GM04503 (cell line): Measurements from ENCODE around the gene NSRP1.
A peak's percentile ranks its signal among the peaks of the same experiment; 100 is the strongest.
"Not testable (repeated sequence)": the region's sequence is repeated elsewhere in the genome, so short reads cannot be mapped to it uniquely, and the experiment has no call there.

ENCODE experiments used
- DNase-seq: peaks from one replicate; pipeline ENCODE4 v3.0.0-alpha.2; 2012; ENCODE audit warnings: low read depth

Gene NSRP1

DNA sequence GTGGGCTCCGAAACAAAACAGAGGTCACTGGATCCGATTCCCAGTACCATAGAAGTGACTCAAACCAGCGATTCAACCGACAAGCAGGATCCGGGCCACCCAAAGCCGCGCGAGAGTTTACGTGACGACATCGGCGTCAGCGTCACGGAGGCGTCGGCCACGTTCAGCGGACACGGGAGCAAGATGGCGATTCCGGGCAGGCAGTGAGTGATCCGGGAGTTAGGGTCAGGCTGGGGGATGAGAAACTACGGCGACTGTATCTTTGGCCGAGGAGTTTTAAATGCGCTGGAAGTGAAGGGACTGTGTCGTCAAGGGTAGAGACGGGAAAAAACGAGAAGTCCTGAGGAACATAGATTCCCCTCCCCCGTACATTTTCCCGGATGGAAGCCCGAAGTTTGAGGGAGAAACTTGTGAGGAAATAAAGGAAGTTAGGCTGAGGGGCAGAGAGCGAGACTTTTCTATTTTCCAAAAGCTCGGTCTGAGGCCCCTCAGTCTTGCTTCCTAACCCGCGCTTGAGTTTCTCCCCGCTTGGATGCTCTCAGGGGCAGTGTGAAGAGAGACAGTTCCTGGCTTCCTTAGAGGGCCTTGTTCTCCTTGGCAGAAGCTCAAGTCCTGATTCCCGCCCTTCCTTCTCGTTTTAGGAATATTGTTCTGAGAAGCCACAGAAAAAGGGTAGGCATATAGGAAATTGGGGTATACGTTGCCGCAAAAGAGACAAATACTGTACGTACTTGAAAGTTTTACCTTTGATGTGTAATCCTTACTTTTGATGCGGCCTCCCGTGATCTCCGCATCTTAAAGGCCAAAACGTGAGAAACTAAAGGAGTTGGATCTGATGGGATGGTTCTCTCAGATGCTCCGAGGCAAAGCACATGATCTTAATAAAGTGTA, at the start of gene NSRP1:
Gene NSRP1 (plus strand): TSS at position 156 of the 891 bp plus-strand sequence. CDS start 28 bp downstream, at position 184.
- peak; percentile 74 for DNase-seq

DNA sequence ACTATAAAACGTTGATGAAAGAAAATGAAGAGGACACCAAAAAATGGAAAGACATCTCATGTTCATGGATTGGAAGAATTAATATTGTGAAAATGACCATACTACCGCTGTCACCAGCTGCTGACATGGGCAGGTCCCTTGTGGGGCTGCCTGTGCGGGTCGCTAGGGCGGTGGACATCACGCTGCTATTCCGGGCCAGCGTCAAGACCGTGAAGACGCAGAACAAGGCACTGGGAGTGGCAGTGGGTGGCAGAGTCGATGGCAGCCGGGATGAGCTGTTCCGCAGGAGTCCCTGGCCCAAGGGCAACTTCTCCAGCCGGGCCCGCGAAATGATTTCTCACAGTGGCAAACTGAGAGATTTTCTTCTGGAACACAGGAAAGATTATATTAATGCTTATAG, 48.2 kb upstream of the NSRP1 start:
- DNase-seq: no peak

GRCh38 chr17:30074254-30074653, 42.4 kb upstream of the NSRP1 start:
- DNase-seq: no peak

DNA sequence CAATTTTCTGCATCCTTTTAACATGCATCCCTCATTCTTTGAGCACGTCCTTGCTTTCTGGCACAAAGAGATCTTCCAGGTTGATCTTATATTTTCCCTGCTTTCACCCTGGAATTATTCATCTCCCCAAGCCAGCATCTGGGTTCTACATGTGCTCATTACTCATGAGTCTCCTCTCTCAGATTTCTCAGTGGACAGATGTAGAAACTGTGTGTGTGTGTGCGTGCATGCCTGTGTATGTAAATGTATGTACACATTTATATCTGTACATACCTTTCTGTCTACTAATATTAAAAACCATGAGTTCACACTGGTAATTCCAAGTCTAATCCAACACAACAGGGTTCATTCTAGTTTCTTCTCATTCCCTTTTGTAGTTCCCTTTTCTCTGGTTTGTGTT, 41.9 kb upstream of the NSRP1 start:
- no peak for DNase-seq

GRCh38 chr17:30082773-30083172, 33.8 kb upstream of the NSRP1 start:
- no peak for DNase-seq

DNA sequence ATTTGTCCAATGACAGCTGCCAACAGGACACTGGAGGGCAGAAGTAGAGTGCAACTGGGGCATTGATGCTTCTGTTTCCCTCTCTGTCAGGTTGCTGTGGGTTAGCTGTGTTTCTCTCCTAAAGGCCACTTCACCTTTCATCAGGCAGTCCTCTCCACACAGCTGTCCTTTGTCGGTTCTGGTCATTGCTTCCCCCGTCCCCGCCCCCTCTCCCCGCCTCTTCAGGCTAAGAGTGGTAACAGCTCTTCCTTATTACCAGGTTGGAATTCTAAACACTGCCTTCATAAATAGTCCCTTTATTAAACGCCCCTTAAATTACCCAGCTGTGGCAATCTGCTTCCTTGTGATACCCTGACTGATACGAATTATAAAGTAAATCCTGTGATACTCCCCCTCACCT, 31.8 kb upstream of the NSRP1 start:
- DNase-seq: no peak

DNA sequence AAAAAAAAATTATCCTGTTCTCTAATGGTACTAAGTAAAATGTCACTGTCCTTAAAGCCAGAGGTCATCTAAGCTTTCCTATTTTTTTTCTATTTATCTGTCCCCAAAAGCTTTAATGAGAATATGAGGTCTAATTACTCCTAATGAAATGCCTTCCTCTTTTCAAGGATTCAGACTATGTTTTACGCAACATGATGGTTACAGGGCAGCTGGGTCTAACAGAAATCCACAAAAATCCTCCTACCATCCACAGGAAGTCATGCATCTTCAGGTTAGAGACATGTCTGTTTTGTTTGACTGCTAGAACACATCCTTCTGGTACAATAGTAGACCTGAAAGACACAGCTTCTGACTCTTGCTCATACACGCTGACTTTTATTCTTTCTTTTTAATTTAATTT, 29.7 kb upstream of the NSRP1 start:
- DNase-seq: no peak

DNA sequence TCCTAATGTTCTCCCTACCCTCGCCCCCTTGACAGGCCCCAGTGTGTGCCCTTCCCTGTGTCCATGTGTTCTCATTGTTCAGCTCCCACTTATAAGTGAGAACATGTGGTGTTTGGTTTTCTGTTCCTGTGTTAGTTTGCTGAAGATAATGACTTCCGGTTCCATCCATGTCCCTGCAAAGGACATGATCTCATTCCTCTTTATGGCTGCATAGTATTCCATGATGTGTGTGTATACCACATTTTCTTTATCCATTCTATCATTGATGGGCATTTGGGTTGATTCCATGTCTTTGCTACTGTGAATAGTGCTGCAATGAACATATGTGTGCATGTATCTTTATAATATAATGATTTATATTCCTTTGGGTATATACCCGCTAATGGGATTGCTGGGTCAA, 29.2 kb upstream of the NSRP1 start:
- DNase-seq: not testable (repeated sequence)

- no peak for DNase-seq
Observed at GRCh38 chr17:30091121-30091670, 25.4 kb upstream of the NSRP1 start.

DNA sequence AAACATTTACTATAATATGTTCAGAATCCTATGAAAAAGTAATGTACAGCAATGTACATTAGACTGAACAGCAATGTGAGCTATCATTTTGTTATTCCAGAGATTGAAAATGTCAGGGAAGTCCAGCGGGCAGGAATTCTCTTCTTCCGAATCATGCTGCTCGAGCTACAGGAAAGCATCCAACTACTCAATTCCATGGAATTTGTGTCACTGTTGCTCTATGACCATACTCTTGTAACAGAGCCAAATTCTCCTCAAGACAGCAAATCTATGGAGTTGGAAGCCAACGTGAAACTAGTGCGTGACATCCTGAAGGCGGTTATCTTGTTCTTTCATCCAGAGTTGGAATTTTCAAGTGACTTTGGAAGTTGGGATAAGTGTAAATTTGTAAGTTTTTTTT, 24.8 kb upstream of the NSRP1 start:
- peak; percentile 71 for DNase-seq

GRCh38 chr17:30092886-30093285, 23.7 kb upstream of the NSRP1 start:
- no peak for DNase-seq

DNA sequence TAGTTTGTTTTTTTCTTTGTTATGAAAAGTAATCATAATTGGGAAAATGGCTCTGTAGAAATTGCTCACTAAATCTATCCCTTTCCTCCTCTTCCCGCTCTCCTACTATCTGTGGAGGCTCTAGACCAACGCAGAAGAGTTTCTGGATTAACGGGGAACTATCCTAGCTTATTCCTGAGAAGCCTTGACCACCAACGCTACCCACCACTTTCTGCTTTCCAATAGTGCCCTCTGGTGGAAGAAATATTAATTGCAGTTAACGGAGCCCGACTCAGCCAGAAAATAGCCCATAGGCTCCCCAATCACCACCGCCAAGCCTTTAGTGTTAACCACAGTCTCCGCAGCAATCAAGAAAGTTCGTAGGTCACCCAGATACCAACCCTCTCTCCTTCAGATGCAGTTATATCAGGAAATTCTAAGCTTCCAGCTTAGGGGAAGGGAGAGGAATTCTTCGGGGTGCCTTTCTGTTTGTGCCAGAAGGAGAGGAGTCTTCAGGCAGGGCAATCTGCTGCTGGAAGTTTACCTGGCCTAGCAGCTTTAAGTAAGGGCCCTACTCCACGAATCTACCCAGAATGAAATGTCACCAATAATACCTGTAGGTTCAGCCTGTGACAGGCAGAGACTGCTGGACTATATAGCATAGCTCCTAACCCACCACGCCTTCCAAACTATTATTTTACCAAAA, 23.0 kb upstream of the NSRP1 start:
- DNase-seq: no peak

DNA sequence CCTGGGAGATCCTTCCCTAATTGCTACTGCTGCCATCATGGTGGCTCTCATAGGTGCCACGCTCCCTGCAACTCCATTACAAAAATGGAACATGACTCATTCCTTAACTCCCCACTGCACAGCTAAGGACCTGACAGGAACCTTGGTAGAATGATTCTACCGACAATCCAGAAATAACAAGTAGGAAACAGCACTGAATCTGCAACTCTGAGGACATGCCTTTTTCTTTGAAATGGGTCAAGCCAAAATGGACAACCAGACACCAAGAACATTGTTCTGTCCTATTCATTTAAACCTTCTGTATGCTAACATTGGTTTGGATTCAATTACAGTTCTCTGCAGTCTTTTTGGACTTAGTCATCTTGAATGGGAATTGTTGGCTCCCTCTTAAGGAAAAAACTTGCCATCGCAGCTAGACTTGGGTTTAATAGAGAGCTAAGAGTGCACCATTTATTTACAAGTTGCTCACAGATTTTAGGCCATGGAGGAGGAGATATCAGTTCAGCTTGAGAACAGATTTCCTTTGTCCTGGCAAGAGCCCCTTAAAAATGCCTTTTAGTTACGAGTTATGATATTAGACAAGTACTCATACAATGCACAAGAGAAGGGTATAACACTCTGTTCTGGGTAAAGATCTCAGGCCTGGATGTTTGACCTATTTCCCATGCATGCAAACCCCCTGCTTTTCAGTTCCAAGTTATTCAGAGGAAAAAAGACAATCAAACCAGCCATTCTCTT, 20.9 kb upstream of the NSRP1 start:
- peak; percentile 52 for DNase-seq

- DNase-seq: no peak
Observed at GRCh38 chr17:30101686-30102390, 14.8 kb upstream of the NSRP1 start.

DNA sequence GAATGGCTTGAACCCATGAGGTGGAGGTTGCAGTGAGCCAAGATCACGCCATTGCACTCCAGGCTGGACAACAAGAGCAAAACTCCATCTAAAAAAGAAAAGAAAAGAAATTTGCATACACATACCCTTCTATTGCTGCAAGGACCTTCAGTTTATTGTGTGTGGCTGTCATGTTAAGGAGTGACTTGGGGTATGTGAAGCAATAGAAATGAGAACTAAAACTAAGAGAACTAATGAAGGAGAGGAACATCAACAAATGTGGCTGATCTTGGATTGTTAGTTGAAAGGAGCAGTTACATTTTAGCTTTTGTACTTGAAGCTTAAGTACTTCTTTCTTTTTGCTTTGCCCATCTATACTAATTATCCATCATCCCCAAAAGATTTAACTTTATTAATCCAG, 12.7 kb upstream of the NSRP1 start:
- DNase-seq: no peak

DNA sequence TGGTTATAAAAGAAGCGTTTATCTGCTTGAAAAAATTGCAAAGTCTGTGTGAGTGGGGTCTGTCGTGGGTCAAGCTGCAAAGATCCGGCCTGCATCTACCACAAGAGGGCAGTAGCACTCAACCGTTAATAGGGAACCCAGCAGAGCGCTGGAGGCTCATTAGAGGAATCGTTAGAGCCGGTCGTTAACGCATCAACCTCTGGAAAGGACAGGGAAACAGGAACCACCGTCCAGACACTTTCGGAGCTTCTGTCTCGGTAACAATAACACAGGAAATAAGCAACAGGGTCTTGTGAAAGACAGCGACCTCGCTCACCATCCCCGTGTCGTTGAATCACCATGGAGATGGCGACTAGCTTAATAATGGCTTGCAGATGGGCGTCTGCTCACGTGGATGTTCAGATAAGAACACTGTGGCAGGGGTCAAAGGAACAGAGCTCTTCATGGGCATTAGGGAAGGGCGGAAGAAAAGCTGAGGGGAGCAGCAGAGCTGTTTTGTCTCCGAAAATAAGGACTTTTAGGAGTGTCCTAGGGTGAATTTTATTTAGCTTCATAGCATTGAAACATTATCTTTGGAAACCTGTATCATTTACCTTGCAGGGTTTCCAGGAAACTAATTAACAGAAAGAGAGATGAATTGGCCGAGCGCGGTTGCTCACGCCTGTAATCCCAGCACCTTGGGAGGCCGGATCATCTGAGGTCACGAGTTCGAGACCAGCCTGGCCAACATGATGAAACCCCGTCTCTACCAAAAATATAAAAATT, 11.9 kb upstream of the NSRP1 start:
- peak; percentile 53 for DNase-seq

DNA sequence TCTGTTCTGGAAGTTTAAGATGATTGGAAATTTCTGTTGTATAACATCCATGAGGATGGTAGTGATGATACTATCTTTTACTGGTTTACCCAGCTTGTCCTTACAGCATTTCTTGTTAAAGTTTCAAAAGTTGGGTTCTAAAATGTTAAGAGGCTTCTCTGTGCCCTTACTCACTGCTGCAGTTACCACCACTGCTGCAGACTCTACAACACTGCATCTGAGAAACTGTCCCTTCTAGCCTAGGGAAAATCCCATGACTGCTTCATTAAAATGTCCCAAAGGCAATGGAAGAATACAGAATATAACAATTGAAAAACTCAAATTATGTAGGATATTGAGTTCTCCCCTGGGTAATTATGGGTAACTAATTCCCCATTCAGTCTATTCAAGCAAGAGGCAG, 3.8 kb upstream of the NSRP1 start:
- DNase-seq: no peak

DNA sequence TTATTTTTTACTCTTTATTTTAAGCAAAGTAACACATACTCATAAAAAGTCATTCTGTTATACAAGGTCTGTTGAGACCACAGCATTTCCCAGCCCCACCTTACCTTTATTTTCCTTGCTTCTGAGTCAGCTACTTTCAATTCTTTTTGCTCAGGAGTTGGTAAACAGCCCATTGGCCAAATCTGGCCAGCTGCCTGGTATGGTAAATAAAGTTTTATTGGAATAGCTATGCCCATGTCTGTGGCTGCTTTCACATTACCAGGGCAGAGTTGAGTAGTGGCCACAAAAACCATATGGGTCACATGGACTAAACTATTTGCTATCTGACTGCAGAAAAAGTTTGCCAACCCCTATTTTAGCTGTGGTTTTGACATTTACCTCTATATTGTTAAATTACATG, 3.4 kb upstream of the NSRP1 start:
- DNase-seq: no peak

GRCh38 chr17:30116345-30116660, 313 bp upstream of the NSRP1 start:
- no peak for DNase-seq

DNA sequence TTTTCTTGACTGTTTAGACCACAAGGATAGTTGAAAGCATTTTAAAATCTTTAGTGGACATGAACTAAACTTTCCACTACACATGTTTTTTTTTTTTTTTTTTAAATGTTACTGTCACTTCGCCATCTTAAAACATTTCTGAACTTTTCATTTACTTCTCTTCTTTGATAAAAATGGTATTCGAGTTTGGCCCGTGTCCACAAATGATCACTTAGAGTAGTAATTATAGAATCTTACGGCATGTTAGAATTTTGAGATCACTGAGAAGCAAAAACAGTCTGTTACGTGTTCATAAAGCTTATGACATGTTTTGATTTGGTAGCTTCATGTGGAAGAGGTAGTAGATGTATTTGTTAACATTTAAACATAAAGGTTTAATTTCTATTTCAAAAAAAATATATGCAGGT, 1.1 kb downstream of the NSRP1 start:
- DNase-seq: no peak

DNA sequence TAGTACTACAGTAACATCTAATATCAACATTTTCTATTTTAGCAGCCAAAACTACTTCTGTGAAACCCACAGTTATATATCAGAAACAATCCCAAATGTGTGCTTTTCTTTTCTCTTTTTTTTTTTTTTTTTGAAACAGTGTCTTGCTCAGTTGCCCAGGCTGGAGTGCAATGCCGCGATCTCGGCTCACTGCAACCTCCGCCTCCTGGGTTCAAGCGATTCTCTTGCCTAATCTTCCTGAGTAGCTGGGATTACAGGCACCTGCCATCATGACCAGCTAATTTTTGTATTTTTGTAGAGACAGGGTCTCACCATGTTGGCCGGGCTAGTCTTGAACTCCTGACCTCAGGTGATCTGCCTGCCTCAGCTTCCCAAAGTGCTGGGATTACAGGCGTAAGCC, 2.0 kb downstream of the NSRP1 start:
- DNase-seq: not testable (repeated sequence)
